PC-9 (cell line): ENCODE data around the gene IGF2. TPM values are rescaled to one million over a fixed set of nuclear protein-coding genes. Genes with fewer than 3 reads are reported as not detected.

Source experiments
- BruUV-seq: library from RNA; stranded (reverse); fragments of 400-500 nt; replicated peaks from 2 replicates; lab custom pipeline; 2021; lab: Mats Ljungman, UMichigan
- CTCF ChIA-PET: fragments of 300-600 bp; sonication (Branson Sonifier 250); formaldehyde crosslinking; loops from one replicate; lab custom pipeline; 2022; ENCODE audit warnings: antibody characterized with exemption; lab: Charles Lee
- POLR2A ChIA-PET: fragments of 300-600 bp; sonication (Branson Sonifier 250); formaldehyde crosslinking; loops from one replicate; lab custom pipeline; 2022; ENCODE audit warnings: antibody characterized with exemption; ENCODE audit not compliant: unreplicated experiment; lab: Charles Lee
- DNase-seq, 2 experiments: peaks; one replicate each; pipeline versions ENCODE4 v3.0.0 to v3.0.0-alpha.2; 2015 to 2022; ENCODE audit warnings: mixed read lengths in 1 of 2
- H2AFZ ChIP-seq: fragments of 200-600 bp; sonication (generic); 2 replicates; pipeline ENCODE4 v1.8.1; 2017; ENCODE audit warnings: antibody characterized with exemption
- H3F3A ChIP-seq: fragments of 200-600 bp; sonication (generic); 2 replicates; pipeline ENCODE4 v1.8.1; 2017; ENCODE audit warnings: antibody characterized with exemption, mild to moderate bottlenecking, low read depth; ENCODE audit not compliant: insufficient read depth
- H3K27ac ChIP-seq: fragments of 200-600 bp; sonication (generic); 2 replicates; pipeline ENCODE4 v1.6.1; 2016; ENCODE audit warnings: mixed run types
- H3K27me3 ChIP-seq: fragments of 200-600 bp; sonication (generic); 2 replicates; pipeline ENCODE4 v1.6.1; 2016; ENCODE audit warnings: low read depth, mixed run types; ENCODE audit not compliant: insufficient read depth
- H3K36me3 ChIP-seq: fragments of 200-600 bp; sonication (generic); 2 replicates; pipeline ENCODE4 v1.6.1; 2016; ENCODE audit warnings: low read depth, mixed run types
- H3K4me1 ChIP-seq: fragments of 200-600 bp; sonication (generic); replicated peaks from 2 replicates; pipeline ENCODE4 v1.6.1; 2016; ENCODE audit warnings: mixed run types; ENCODE audit not compliant: insufficient read depth
- H3K4me2 ChIP-seq: fragments of 200-600 bp; sonication (generic); 2 replicates; pipeline ENCODE4 v1.6.1; 2017; ENCODE audit warnings: mixed run types
- H3K4me3 ChIP-seq: fragments of 200-600 bp; sonication (generic); 2 replicates; pipeline ENCODE4 v1.6.1; 2016; ENCODE audit warnings: mixed run types
- H3K79me2 ChIP-seq: fragments of 200-600 bp; sonication (generic); 2 replicates; pipeline ENCODE4 v1.6.1; 2017; ENCODE audit warnings: low read depth, mixed run types
- H3K9me2 ChIP-seq: fragments of 200-600 bp; sonication (generic); 2 replicates; pipeline ENCODE4 v1.8.1; 2017; ENCODE audit warnings: mild to moderate bottlenecking; ENCODE audit not compliant: insufficient read depth
- H3K9me3 ChIP-seq: fragments of 200-600 bp; sonication (generic); 2 replicates; pipeline ENCODE4 v1.8.1; 2016; ENCODE audit warnings: low read depth; ENCODE audit not compliant: insufficient read depth
- H4K20me1 ChIP-seq: fragments of 200-600 bp; sonication (generic); 2 replicates; pipeline ENCODE4 v1.8.1; 2017; ENCODE audit not compliant: insufficient read depth
- CTCF ChIP-seq: fragments of 200-600 bp; sonication (generic); conservative IDR thresholded peaks from 2 replicates; pipeline ENCODE4 v1.6.1; 2017; ENCODE audit warnings: mixed run types, antibody characterized with exemption, mild to moderate bottlenecking, moderate library complexity
- EZH2 ChIP-seq: fragments of 200-600 bp; sonication (generic); IDR thresholded peaks from 2 replicates; pipeline ENCODE4 v1.8.0; 2017; ENCODE audit warnings: antibody characterized with exemption, low read depth
- intact Hi-C: fragments of 100-400 bp; cut with micrococcal nuclease; formaldehyde crosslinking; loops from one replicate; pipeline ENCODE4 v1.10.0; 2022; ENCODE audit not compliant: unreplicated experiment
- total RNA-seq: library from RNA; stranded (reverse); gene quantifications from 2 replicates; pipeline ENCODE4 v1.2.3, GENCODE V29; 2021

Gene IGF2
- total RNA-seq, 1 experiment from 2014 or later = 0.24 TPM

- Histone ChIP-seq H3K9me2 (no peaks in the 10 kb centered on the region), H2AFZ (no peak overlapping the region), H3K36me3 (no peaks in the 10 kb centered on the region), H3K4me1 (peaks cover 17% of the 10 kb centered on the region), H3F3A (peaks cover 16% of the 10 kb centered on the region), H3K4me3 (no peak overlapping the region), H3K79me2 (no peaks in the 10 kb centered on the region), H3K27ac (peak overlapping the region; percentile 61), H3K4me2 (peak overlapping the region; percentile 59; the same call in 1 of the 2 replicates), H3K27me3 (no peaks in the 10 kb centered on the region), H4K20me1 (no peaks in the 10 kb centered on the region), H3K9me3 (no peaks in the 10 kb centered on the region)
- CTCF ChIA-PET = no interaction called here
- POLR2A ChIA-PET = no interaction called here
- intact Hi-C loops = no loop called here
- DNase-seq = no peak
- TF ChIP-seq CTCF (no peak), EZH2 (no peak)
- BruUV-seq = no TSS peak
Observed at GRCh38 chr11:2093575-2094353, 45.4 kb downstream of the IGF2 start.

GRCh38 chr11:2092956-2093412 is 46.2 kb downstream of the IGF2 start:
- Histone ChIP-seq H3K27ac (peak overlapping the region; percentile 61), H2AFZ (no peak overlapping the region), H4K20me1 (no peaks in the 10 kb centered on the region), H3K9me3 (no peaks in the 10 kb centered on the region), H3K4me1 (peaks cover 17% of the 10 kb centered on the region), H3F3A (peaks cover 16% of the 10 kb centered on the region), H3K27me3 (no peaks in the 10 kb centered on the region), H3K4me3 (no peak overlapping the region), H3K79me2 (no peaks in the 10 kb centered on the region), H3K9me2 (no peaks in the 10 kb centered on the region), H3K4me2 (peak overlapping the region; percentile 59), H3K36me3 (no peaks in the 10 kb centered on the region)
- TF ChIP-seq CTCF (no peak), EZH2 (no peak)
- ChIA-PET POLR2A (no interaction called here), CTCF (no interaction called here)
- no TSS peak for BruUV-seq
- intact Hi-C loops = no loop called here
- DNase-seq = peak; percentile 91 to 93

- intact Hi-C loops = no loop called here
- Histone ChIP-seq H4K20me1 (no peaks in the 10 kb centered on the region), H3F3A (peaks cover 16% of the 10 kb centered on the region), H3K4me1 (peaks cover 17% of the 10 kb centered on the region), H3K9me2 (no peaks in the 10 kb centered on the region), H3K4me2 (peak overlapping the region; percentile 53; the same call in 1 of the 2 replicates), H3K79me2 (no peaks in the 10 kb centered on the region), H2AFZ (no peak overlapping the region), H3K36me3 (no peaks in the 10 kb centered on the region), H3K4me3 (no peak overlapping the region), H3K27ac (no peak overlapping the region; the same call in 1 of the 2 replicates), H3K9me3 (no peaks in the 10 kb centered on the region), H3K27me3 (no peaks in the 10 kb centered on the region)
- DNase-seq = no peak
- no peak for TF ChIP-seq CTCF
- TF ChIP-seq EZH2 = no peak
- BruUV-seq = no TSS peak
- POLR2A ChIA-PET = no interaction called here
- CTCF ChIA-PET = no interaction called here
Observed at GRCh38 chr11:2092464-2092910, 46.7 kb downstream of the IGF2 start.
